Measurements from ENCODE around the gene SEMA6C. TPM values are rescaled to one million over a fixed set of nuclear protein-coding genes. Genes with fewer than 3 reads are reported as not detected.
A peak's percentile ranks its signal among the peaks of the same experiment; 100 is the strongest.
"Not testable (repeated sequence)": the region's sequence is repeated elsewhere in the genome, so short reads cannot be mapped to it uniquely, and the experiment has no call there.

The SEMA6C gene, protein sequence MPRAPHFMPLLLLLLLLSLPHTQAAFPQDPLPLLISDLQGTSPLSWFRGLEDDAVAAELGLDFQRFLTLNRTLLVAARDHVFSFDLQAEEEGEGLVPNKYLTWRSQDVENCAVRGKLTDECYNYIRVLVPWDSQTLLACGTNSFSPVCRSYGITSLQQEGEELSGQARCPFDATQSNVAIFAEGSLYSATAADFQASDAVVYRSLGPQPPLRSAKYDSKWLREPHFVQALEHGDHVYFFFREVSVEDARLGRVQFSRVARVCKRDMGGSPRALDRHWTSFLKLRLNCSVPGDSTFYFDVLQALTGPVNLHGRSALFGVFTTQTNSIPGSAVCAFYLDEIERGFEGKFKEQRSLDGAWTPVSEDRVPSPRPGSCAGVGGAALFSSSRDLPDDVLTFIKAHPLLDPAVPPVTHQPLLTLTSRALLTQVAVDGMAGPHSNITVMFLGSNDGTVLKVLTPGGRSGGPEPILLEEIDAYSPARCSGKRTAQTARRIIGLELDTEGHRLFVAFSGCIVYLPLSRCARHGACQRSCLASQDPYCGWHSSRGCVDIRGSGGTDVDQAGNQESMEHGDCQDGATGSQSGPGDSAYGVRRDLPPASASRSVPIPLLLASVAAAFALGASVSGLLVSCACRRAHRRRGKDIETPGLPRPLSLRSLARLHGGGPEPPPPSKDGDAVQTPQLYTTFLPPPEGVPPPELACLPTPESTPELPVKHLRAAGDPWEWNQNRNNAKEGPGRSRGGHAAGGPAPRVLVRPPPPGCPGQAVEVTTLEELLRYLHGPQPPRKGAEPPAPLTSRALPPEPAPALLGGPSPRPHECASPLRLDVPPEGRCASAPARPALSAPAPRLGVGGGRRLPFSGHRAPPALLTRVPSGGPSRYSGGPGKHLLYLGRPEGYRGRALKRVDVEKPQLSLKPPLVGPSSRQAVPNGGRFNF
- 24.7 and 28.2 TPM in 2 replicates for total RNA-seq
- long read RNA-seq, result 0 reads

DNA sequence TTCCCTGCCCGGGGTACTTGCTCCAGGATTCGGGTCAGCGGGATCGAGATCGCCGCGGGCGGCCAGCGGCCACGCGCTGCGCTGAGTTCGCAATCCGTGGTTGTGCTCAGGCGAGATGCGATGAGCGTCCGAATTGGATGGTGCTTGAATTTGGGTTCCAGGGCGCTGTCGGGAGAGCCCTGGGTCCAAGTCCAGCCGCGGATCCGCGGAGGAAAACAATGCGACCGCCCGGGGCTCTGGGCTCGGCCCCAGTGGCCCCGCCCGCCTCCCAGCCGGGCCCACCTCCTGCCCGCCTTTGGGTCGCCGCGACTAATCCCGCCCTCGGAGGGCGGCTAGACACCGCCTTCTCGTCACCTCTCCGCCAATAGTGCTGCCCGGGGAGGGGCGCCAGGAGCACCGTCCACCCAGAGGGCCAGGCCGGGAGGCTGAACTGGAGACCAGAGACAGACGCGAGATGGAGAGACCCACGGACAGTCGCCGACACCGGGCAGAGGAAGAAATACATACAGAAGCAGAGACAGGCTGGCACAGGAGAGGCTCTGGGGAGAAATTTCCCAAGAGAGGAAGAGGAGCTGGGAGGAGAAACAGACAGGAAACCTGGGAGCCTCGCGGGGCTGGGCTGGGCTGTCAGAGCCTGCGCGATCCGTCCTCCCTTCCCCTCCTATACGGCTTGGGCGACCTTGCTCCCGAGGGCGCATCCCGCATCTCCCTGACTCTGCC lies at the start of gene SEMA6C:
Gene SEMA6C, minus strand, starts transcription at position 220 of the 720 bp plus-strand sequence. CDS start 4,010 bp downstream, outside the sequence.
- Mint-ChIP-seq H3K4me1 (ENCODE audit: unreplicated experiment) (peaks cover 35% of the 10 kb centered on the region), H3K27ac (ENCODE audit: unreplicated experiment) (peak within 1 kb of the TSS; percentile 94), H3K27me3 (ENCODE audit: unreplicated experiment) (no peaks in the 10 kb centered on the region), H3K4me3 (ENCODE audit: unreplicated experiment) (peak within 1 kb of the TSS; percentile 89), H3K36me3 (ENCODE audit: unreplicated experiment) (peaks cover 3% of the 10 kb centered on the region), H3K9me3 (ENCODE audit: unreplicated experiment) (no peaks in the 10 kb centered on the region)
- peak; percentile 95 for DNase-seq (ENCODE audit: extremely low spot score, unreplicated experiment)
- TF ChIP-seq, protein P1, sequence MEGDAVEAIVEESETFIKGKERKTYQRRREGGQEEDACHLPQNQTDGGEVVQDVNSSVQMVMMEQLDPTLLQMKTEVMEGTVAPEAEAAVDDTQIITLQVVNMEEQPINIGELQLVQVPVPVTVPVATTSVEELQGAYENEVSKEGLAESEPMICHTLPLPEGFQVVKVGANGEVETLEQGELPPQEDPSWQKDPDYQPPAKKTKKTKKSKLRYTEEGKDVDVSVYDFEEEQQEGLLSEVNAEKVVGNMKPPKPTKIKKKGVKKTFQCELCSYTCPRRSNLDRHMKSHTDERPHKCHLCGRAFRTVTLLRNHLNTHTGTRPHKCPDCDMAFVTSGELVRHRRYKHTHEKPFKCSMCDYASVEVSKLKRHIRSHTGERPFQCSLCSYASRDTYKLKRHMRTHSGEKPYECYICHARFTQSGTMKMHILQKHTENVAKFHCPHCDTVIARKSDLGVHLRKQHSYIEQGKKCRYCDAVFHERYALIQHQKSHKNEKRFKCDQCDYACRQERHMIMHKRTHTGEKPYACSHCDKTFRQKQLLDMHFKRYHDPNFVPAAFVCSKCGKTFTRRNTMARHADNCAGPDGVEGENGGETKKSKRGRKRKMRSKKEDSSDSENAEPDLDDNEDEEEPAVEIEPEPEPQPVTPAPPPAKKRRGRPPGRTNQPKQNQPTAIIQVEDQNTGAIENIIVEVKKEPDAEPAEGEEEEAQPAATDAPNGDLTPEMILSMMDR (IDR thresholded peaks at IDR 0.05), result no peak

DNA sequence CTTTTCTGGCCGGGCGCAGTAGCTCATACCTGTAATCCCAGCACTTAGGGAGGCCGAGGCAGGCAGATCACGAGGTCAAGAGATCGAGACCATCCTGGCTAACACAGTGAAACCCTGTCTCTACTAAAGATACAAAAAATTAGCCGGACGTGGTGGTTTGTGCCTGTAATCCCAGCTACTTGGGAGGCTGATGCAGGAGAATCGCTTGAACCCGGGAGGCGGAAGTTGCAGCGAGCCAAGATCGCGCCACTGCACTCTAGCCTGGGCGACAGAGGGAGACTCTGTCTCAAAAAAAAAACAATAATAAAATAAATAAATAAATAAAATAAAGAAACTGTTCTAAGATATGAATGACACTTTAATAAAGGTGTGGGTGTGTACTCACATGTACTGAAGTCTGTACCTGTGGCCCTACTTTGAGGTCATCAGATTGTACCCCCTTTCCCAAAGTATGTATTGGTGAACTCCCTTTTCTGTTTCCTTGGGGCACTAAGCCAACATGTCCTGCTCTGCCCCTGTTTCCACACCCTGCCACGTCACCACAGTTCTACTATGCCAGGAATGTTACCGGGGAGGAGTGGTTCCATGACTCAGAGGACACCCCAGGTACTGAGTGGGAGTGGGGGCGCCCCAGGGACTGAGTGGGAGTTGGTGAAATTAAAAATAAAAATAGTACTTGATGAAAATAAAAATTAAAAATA lies 48.6 kb upstream of the SEMA6C start:
- H3K36me3 Mint-ChIP-seq (ENCODE audit: unreplicated experiment); H3K27me3 Mint-ChIP-seq (ENCODE audit: unreplicated experiment); DNase-seq (ENCODE audit: extremely low spot score, unreplicated experiment); H3K9me3 Mint-ChIP-seq (ENCODE audit: unreplicated experiment); H3K4me3 Mint-ChIP-seq (ENCODE audit: unreplicated experiment): not testable (repeated sequence)
- Mint-ChIP-seq H3K4me1 (ENCODE audit: unreplicated experiment) (peaks cover 31% of the 10 kb centered on the region), H3K27ac (ENCODE audit: unreplicated experiment) (peak overlapping the region; percentile 84)

DNA sequence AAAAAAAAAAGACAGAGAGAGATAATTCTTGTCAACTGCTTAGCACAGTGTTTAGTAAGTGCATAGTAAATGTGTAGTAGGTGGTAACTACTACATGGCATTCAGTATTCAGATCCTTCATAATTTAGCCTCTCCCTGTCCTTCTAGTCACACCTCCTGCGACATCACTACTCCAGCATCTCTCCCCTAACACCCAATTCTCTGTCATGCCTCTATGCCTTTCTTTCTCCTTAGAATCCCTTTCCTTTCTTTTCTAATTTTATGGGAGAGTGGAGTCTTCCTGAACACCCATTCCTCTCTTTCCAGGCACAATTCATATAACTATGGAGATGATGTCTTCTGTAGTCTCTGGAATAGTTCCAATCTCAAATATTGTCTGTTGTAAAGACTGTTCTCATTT lies 47.4 kb upstream of the SEMA6C start:
- peak overlapping the region; percentile 29 for H3K27ac Mint-ChIP-seq (ENCODE audit: unreplicated experiment)
- no peak overlapping the region for H3K4me3 Mint-ChIP-seq (ENCODE audit: unreplicated experiment)
- no peaks in the 10 kb centered on the region for H3K27me3 Mint-ChIP-seq (ENCODE audit: unreplicated experiment)
- no peak for DNase-seq (ENCODE audit: extremely low spot score, unreplicated experiment)
- TF ChIP-seq, protein P1 (IDR thresholded peaks at IDR 0.05), result no peak
- H3K36me3 Mint-ChIP-seq (ENCODE audit: unreplicated experiment), result no peaks in the 10 kb centered on the region
- H3K4me1 Mint-ChIP-seq (ENCODE audit: unreplicated experiment), result peaks cover 28% of the 10 kb centered on the region
- no peaks in the 10 kb centered on the region for H3K9me3 Mint-ChIP-seq (ENCODE audit: unreplicated experiment)

DNA sequence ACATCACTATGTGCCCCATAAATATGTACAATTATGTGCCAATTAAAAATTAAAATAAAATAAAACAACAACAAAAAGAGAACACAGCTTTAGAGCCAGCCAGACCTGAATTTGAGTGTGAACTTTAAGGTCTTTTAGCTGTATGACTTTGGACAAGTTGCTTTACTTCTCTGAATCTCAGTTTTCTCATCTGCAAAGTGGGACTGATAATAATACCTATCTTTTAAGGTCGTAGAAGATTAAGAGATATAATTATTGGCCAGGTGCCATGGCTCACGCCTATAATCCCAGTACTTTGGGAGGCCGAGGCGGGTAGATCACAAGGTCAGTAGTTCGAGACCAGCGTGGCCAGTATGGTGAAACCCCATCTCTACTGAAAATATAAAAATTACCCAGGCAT lies 46.9 kb upstream of the SEMA6C start:
- no peak for DNase-seq (ENCODE audit: extremely low spot score, unreplicated experiment)
- no peaks in the 10 kb centered on the region for H3K9me3 Mint-ChIP-seq (ENCODE audit: unreplicated experiment)
- H3K36me3 Mint-ChIP-seq (ENCODE audit: unreplicated experiment), result no peaks in the 10 kb centered on the region
- H3K4me1 Mint-ChIP-seq (ENCODE audit: unreplicated experiment), result peaks cover 34% of the 10 kb centered on the region
- TF ChIP-seq, protein P1 (IDR thresholded peaks at IDR 0.05), result no peak
- H3K27ac Mint-ChIP-seq (ENCODE audit: unreplicated experiment), result no peak overlapping the region
- H3K27me3 Mint-ChIP-seq (ENCODE audit: unreplicated experiment), result no peaks in the 10 kb centered on the region
- H3K4me3 Mint-ChIP-seq (ENCODE audit: unreplicated experiment), result no peak overlapping the region

DNA sequence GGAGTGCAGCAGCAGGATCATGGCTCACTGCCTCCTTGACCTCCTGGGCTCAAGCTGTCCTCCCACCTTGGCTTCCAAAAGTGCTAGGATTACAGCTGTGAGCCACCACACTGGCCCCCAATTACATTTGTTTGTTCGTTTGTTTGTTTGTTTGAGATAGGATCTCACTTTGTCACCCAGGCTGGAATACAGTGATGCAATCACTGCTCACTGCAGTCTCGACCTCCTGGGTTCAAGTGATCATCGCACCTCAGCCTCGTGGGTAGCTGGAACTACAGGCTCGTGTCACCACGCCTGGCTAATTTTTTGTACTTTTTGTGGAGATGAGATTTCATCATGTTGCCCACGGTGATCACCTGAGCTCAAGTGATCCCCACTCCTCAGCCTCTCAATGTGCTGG lies 45.6 kb upstream of the SEMA6C start:
- Mint-ChIP-seq H3K4me3 (ENCODE audit: unreplicated experiment) (no peak overlapping the region), H3K9me3 (ENCODE audit: unreplicated experiment) (no peaks in the 10 kb centered on the region), H3K27ac (ENCODE audit: unreplicated experiment) (no peak overlapping the region), H3K36me3 (ENCODE audit: unreplicated experiment) (no peaks in the 10 kb centered on the region), H3K27me3 (ENCODE audit: unreplicated experiment) (no peaks in the 10 kb centered on the region), H3K4me1 (ENCODE audit: unreplicated experiment) (peaks cover 29% of the 10 kb centered on the region)
- TF ChIP-seq, protein P1 (IDR thresholded peaks at IDR 0.05), result no peak
- DNase-seq (ENCODE audit: extremely low spot score, unreplicated experiment), result no peak
